Jurkat, Clone E6-1 (cell line): Measurements from ENCODE around the gene RASGEF1C.

ENCODE experiments used
- DNase-seq: peaks from one replicate; pipeline ENCODE4 v3.0.0-alpha.2; 2011; ENCODE audit warnings: low read depth, low spot score
- H3K4me3 ChIP-seq: 2 replicates; pipeline ENCODE4 v1.5.1; 2011; ENCODE audit warnings: mild to moderate bottlenecking, low read length, control low read depth, moderate library complexity

The RASGEF1C gene

DNA sequence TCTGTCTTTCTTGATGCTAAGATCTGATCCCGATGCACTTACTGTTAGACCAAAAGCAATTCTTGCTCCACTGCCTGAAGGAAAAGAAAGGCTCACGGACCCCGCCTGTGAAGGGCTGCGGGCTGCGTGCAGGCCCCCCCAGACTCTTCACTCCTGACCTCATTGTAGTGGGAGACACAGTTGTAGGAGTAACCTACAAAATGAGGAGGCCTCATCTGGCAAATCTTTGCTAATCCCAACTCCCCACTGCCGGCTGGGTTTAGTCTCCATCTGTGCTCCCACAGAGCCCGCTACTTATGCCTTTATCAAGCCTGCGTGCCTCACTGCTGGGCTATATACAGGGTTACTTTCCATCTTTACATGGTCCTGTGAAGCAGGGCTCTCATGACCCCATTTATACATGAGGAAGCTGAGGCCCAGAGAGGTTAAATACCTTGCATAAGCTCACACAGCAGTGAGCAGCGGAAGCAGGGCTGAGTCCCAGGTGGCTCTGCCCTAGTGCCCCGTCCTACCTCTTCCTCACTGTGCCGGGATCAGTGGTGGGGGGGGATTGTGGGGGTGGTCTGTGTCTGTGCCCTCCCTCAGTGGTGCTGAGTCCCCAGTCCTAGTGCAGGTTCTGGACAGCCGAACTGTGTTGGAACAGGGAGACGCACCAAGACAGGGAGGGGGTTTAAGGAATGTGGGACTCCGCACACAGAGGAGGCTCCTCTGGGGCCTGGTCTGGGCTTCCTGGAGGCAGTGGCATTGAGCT, 93.5 kb downstream of the RASGEF1C start:
- DNase-seq: no peak
- H3K4me3 ChIP-seq: no peak overlapping the region

- DNase-seq: no peak
- H3K4me3 ChIP-seq: no peak overlapping the region
These were observed 94.6 kb downstream of the RASGEF1C start for GRCh38 chr5:180114304-180115003.

GRCh38 chr5:180113660-180114303, 95.2 kb downstream of the RASGEF1C start:
- DNase-seq: no peak

DNA sequence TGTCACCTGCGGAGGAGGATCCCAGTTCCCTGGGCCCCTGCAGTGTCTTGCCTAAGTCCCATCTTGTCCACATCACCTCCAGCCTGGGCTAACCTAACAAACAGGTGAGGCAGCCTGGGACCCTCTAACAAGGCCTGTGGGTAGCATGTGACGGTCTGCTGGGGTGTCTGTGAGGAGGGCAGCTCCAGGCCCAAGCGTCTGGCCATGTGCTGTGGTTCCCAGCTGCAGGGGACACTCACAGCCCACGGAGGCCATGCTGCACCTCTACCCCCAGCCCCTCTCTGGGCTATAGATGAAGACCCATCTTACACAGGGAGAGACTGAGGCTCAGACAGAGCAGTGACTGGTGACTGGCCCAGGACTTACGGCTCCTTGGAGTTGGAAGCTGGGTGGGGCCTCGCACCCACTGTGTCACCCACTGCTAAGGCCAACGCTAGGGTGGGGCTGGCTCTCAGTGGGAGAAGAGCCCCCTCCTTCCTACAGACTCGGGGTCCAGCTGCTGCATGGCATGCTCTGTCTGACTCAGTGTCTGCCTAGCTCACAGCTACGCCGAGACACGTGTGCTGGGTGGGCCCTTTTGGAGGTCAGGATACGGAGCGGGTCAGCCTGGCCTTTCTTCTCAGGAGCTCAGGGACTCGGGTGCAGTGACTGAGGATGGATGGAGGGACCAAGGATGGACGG, 96.7 kb downstream of the RASGEF1C start:
- no peak for DNase-seq
- H3K4me3 ChIP-seq: no peak overlapping the region

More at GRCh38 chr5:180113660-180114303, 95.2 kb downstream of the RASGEF1C start:
- H3K4me3 ChIP-seq: no peak overlapping the region

DNA sequence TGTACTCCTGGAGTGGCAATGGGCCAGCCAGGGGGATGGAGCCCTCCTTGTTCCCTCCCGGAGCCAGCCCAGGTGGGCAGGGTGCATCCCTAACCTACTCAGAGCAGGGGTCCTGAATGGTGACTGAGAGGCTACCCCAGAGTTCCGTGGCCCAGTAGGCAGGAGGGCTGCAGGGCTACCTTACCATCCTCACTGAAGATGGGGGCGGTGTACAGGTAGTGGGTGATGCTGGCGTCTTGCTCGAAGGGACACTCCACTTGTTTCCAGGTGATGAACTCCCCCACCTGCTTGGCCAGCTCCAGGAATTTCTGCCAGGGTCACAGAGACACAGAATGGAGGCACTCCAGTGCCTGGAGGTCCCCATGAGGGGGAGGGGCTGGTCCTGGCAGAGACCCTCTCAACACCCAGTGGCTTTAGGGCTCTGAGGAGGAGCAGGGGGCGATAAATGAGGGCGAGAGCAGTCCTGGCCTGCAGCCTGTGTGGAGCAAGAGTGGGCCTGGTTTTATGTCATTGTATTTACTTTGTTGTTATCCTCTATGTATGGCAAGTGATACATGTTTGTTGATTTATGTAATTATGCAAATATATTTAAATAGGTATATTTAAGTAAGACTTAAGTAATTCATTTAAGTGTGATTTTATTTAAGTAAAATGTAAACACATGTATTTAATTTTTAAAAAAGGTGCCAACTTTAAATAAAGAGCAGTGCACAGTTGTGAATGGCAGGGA, 97.6 kb downstream of the RASGEF1C start:
- no peak overlapping the region for H3K4me3 ChIP-seq
- no peak for DNase-seq

GRCh38 chr5:180109920-180110319, 99.1 kb downstream of the RASGEF1C start:
- no peak overlapping the region for H3K4me3 ChIP-seq
- no peak for DNase-seq

GRCh38 chr5:180107005-180107404, 102.0 kb downstream of the RASGEF1C start:
- no peak for DNase-seq
- no peak overlapping the region for H3K4me3 ChIP-seq

- H3K4me3 ChIP-seq: no peak overlapping the region
- no peak for DNase-seq
These were observed 103.1 kb downstream of the RASGEF1C start for GRCh38 chr5:180105827-180106312.

DNA sequence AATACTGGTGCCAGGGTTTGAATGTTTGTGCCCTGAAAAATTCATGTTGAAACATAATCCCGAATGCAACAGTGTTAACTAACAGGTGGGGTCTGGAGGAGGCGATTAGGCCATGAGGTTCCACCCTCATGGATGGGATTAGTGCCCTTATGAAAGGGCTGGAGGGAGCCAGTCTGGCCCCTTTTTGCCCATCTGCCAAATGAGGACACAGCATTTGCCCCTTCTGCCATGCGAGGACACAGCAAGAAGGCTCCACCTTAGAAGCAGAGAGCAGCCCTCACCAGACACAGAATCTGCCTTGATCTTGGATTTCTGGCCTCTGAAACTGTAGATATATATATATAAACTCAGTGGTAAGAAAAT, 104.9 kb downstream of the RASGEF1C start:
- no peak for DNase-seq
- no peak overlapping the region for H3K4me3 ChIP-seq

GRCh38 chr5:180103487-180104167, 105.4 kb downstream of the RASGEF1C start:
- no peak overlapping the region for H3K4me3 ChIP-seq
- DNase-seq: no peak

- no peak for DNase-seq
- H3K4me3 ChIP-seq: no peak overlapping the region
These were observed 106.4 kb downstream of the RASGEF1C start for GRCh38 chr5:180102636-180103035.

GRCh38 chr5:180101451-180102105, 107.4 kb downstream of the RASGEF1C start:
- DNase-seq: no peak
- no peak overlapping the region for H3K4me3 ChIP-seq

- no peak overlapping the region for H3K4me3 ChIP-seq
- DNase-seq: no peak
These were observed 108.2 kb downstream of the RASGEF1C start for GRCh38 chr5:180100621-180101450.

DNA sequence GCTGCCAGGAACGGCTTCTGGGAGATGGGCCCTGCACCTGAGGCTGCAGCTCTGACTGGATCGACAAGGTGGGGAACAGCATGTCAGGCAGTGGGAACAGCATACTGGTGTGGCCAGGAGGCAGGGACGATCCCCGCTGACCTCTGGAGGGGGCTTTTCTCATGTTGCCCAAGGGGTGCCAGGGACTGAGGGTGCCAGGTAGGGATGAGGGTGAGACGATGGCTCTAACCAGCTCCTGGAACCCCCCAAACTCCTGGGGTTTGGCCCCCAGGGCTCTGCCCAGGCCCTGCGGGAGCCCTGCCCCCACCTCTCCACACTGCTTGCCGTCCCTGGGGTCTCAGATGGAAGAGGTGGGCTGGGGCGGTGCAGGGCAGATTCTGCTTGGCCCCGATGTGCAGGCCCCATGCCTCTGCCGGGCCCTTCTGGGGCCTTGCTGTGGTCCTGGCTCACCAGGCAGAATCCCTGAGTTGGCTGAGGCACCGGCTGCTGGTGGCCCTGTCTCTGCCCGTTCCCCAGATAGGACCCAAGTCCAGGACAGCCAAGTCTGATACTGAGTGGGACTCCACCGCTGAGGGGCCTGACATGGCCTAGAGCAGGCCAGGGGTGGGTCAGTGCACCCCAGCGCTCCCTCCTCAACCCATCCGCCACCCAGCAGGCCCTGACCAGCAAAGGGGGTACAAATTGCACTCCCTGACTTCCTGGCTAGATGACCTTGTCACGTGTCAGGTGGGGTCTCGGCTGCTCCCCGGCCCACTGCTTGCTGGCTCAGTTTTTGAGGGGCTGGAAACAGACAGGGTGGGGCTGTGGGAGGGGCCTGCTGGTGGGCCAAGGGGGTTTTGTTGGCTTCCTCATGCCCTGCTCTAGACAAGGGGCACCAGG, 109.0 kb downstream of the RASGEF1C start:
- no peak overlapping the region for H3K4me3 ChIP-seq
- DNase-seq: no peak

- DNase-seq: no peak
- H3K4me3 ChIP-seq: no peak overlapping the region
These were observed 109.8 kb downstream of the RASGEF1C start for GRCh38 chr5:180098991-180099732.

DNA sequence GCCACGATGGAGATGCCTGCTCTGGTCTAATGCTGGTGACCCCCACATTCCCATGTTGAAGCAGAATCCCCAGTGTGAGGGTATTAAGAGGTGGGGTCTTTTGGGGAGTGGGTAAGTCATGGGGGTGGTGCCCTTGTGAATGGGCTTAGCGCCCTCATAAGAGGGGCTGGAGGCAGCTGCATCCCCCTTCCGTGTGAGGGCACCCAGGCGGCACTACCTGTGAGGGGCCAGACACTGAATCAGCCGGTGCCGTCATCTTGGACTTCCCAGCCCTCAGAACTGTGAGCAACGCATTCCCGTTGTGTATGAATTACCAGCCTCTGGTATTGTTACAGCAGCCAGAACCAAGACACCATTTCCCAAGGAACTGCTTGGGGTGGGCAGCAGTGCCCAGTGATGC, 110.5 kb downstream of the RASGEF1C start:
- H3K4me3 ChIP-seq: no peak overlapping the region
- no peak for DNase-seq
